GM12878 (cell line): ENCODE results near the gene IPO5. TPM values are rescaled to one million over a fixed set of nuclear protein-coding genes. Genes with fewer than 3 reads are reported as not detected.

ENCODE experiments used
- BCL3 ChIP-seq: IDR thresholded peaks from 2 replicates; pipeline ENCODE4 v1.6.1; 2011; ENCODE audit warnings: borderline replicate concordance, low read depth, mild to moderate bottlenecking, moderate library complexity, low read length; ENCODE audit not compliant: insufficient read depth, poor library complexity, severe bottlenecking
- FOS ChIP-seq: IDR thresholded peaks from 3 replicates; pipeline ENCODE4 v1.6.1; 2011; ENCODE audit warnings: borderline replicate concordance; ENCODE audit not compliant: insufficient read length; ENCODE audit errors: extremely low read depth
- IKZF1 ChIP-seq: fragments of 450-650 bp; conservative IDR thresholded peaks from 2 replicates; pipeline ENCODE4 v1.6.1; 2017; ENCODE audit warnings: antibody characterized with exemption, mild to moderate bottlenecking
- NFYB ChIP-seq: IDR thresholded peaks from 2 replicates; pipeline ENCODE4 v1.6.1; 2011; ENCODE audit warnings: low read depth, mild to moderate bottlenecking, low read length, improper control_type of control experiment, moderate library complexity; ENCODE audit not compliant: insufficient read depth
- REST ChIP-seq: IDR thresholded peaks from 2 replicates; pipeline ENCODE4 v1.6.1; 2012; ENCODE audit warnings: mild to moderate bottlenecking, low read depth, low read length
- SP1 ChIP-seq: IDR thresholded peaks from one replicate; pipeline ENCODE4 v1.6.1; 2011; ENCODE audit warnings: low read depth, low read length
- TCF7 ChIP-seq: IDR thresholded peaks from 2 replicates; pipeline ENCODE4 v1.6.1; 2014; ENCODE audit warnings: antibody characterized with exemption, borderline replicate concordance
- USF2 ChIP-seq: IDR thresholded peaks from 2 replicates; pipeline ENCODE4 v1.6.1; 2011; ENCODE audit warnings: low read depth, low read length, improper control_type of control experiment, borderline replicate concordance
- ZBTB33 ChIP-seq: fragments of 450-650 bp; IDR thresholded peaks from 2 replicates; pipeline ENCODE4 v1.6.1; 2017; ENCODE audit warnings: mild to moderate bottlenecking
- polyA plus RNA-seq, 11 experiments: library from polyadenylated mRNA; depleted of rRNA in 4 of 11; unstranded in 6 of 11; stranded (reverse) in 5 of 11; fragments of >200 nt; fragmentation: Nextera tagmentation in 4 of 11; fragmentation: Illumina TruSeq in 1 of 11; extraction: Ambion mirVana in 4 of 11; extraction: Trizol in 1 of 11; gene quantifications; 1 replicate in 1 of 11; 2 replicates in 10 of 11; pipeline versions ENCODE4 v1.2.1 to v1.2.3, GENCODE V29; 2011 to 2016; ENCODE audit warnings: inconsistent platforms in 2 of 11, missing spikeins in 2 of 11, low read depth in 1 of 11
- total RNA-seq, 4 experiments: library from RNA; depleted of rRNA in 3 of 4; stranded (reverse); fragments of >200 nt in 3 of 4; fragmentation: Illumina TruSeq in 1 of 4; extraction: Trizol in 1 of 4; gene quantifications; 2 replicates each; pipeline versions ENCODE4 v1.2.1 to v1.2.3, GENCODE V29; 2013 to 2021

The IPO5 gene
- total and polyA plus RNA-seq, 10 of the 15 experiments (the other 5 are each of a cell fraction or from before 2014, with no cell fraction given) = 45.7 to 196 (median 134) TPM

- TF ChIP-seq IKZF1 = no peak
- TF ChIP-seq BCL3 = no peak
- TF ChIP-seq USF2 = no peak
- TF ChIP-seq ZBTB33 = no peak
- no peak for TF ChIP-seq NFYB
- no peak for TF ChIP-seq SP1
- no peak for TF ChIP-seq REST
- no peak for TF ChIP-seq TCF7
- TF ChIP-seq FOS = no peak
Measured at GRCh38 chr13:97974773-97975172, 21.3 kb downstream of the IPO5 start (continued).
